ENCODE measurements around the gene UBE2L3. TPM values are rescaled to one million over a fixed set of nuclear protein-coding genes. Genes with fewer than 3 reads are reported as not detected.

UBE2L3 gene
- total and polyA plus RNA-seq, 7 donors = 36.1 to 87.2 (median 50.7) TPM

DNA sequence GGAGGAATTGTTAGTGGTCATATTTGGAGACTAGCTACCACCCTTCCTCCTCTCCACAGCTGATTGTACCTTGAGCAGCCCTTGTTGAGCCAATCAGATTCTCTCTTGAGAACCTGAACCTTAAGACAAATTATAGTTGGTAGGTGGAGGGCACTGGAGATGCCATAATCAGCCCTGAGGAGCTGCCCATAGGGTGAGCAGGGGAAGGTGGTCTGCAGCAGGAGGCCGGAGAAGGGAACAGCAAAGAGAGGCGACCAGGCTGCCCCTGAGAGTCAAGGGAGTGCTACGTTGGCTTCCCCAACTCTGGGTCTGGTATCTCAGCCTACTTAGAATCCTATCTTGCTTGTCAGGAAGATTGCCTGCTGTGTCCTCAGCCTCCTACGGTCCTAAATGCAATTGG, 71.8 kb downstream of the UBE2L3 start:
- H3K9me3 ChIP-seq = no peaks in the 10 kb centered on the region
- WGBS, 2 donors = 87 to 89% methylated on average over 4 of the region's 4 CpGs
- TF ChIP-seq POLR2A (IDR thresholded peaks at IDR 0.05) (no peak), EP300 (IDR thresholded peaks at IDR 0.05) (no peak), POLR2AphosphoS5 (IDR thresholded peaks at IDR 0.05) (no peak)
- TF ChIP-seq, protein P1, sequence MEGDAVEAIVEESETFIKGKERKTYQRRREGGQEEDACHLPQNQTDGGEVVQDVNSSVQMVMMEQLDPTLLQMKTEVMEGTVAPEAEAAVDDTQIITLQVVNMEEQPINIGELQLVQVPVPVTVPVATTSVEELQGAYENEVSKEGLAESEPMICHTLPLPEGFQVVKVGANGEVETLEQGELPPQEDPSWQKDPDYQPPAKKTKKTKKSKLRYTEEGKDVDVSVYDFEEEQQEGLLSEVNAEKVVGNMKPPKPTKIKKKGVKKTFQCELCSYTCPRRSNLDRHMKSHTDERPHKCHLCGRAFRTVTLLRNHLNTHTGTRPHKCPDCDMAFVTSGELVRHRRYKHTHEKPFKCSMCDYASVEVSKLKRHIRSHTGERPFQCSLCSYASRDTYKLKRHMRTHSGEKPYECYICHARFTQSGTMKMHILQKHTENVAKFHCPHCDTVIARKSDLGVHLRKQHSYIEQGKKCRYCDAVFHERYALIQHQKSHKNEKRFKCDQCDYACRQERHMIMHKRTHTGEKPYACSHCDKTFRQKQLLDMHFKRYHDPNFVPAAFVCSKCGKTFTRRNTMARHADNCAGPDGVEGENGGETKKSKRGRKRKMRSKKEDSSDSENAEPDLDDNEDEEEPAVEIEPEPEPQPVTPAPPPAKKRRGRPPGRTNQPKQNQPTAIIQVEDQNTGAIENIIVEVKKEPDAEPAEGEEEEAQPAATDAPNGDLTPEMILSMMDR (IDR thresholded peaks at IDR 0.05) = no peak
- no peak overlapping the region for H3K27ac ChIP-seq
- no peak for DNase-seq
- no peaks in the 10 kb centered on the region for H3K27me3 ChIP-seq
- no peak overlapping the region for H3K4me3 ChIP-seq
- H3K36me3 ChIP-seq = no peaks in the 10 kb centered on the region
- H3K4me1 ChIP-seq = peaks cover 0 to 23% (median 20%) of the 10 kb centered on the region in 4 donors
- intact Hi-C loops (cut with DNase I) = no loop called here

DNA sequence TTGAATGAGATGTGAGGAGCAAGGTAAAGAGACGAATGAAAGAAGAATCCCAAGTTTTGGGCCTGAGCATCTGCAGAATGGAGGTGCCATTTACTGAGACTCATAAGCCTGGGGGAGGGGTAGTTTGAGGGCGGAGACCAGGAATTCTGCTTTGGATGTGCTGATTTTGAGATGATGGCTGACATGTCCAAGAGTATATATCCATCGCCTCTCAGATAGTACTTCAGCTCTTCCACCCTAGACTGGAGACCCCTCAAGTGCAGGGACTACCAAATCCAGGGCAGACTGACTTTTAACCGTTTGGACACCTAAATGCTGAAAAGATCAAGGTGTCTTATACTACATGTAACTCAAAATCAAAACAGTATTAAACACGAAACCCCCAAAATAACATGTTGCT, 73.3 kb downstream of the UBE2L3 start:
- 84 to 89% methylated on average over 5 of the region's 5 CpGs for WGBS, 2 donors
- DNase-seq = no peak
- Histone ChIP-seq H3K27me3 (no peaks in the 10 kb centered on the region), H3K9me3 (no peaks in the 10 kb centered on the region), H3K27ac (no peak overlapping the region), H3K4me1 (peaks cover 0 to 23% (median 20%) of the 10 kb centered on the region in 4 donors), H3K4me3 (no peak overlapping the region), H3K36me3 (no peaks in the 10 kb centered on the region)
- intact Hi-C loops (cut with DNase I) = no loop called here
- TF ChIP-seq POLR2AphosphoS5 (IDR thresholded peaks at IDR 0.05) (no peak), POLR2A (IDR thresholded peaks at IDR 0.05) (no peak), EP300 (IDR thresholded peaks at IDR 0.05) (no peak)
- TF ChIP-seq, protein P1 (IDR thresholded peaks at IDR 0.05) = no peak

DNA sequence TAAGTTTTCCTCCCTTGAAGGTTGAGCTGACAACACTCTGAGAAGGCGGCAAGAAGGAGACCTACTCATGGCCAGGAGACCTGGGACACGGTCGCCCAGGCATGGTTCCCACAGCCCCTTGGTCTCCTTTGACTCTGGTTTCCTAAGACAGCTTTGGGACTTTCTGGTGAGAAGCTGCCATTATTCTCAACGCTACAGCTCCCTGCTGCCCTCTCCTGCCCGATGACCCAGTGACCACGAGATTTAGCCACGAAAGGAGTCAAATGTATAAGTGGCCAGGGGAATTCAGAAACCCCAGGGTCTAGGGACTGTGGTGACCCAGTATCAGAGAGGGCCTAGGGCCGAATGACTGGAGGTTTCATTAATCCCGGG, 73.9 kb downstream of the UBE2L3 start:
- WGBS, 2 donors = 9 to 13% methylated on average over 9 of the region's 9 CpGs
- intact Hi-C loops (cut with DNase I) = no loop called here
- no peak for TF ChIP-seq POLR2A (IDR thresholded peaks at IDR 0.05)

DNA sequence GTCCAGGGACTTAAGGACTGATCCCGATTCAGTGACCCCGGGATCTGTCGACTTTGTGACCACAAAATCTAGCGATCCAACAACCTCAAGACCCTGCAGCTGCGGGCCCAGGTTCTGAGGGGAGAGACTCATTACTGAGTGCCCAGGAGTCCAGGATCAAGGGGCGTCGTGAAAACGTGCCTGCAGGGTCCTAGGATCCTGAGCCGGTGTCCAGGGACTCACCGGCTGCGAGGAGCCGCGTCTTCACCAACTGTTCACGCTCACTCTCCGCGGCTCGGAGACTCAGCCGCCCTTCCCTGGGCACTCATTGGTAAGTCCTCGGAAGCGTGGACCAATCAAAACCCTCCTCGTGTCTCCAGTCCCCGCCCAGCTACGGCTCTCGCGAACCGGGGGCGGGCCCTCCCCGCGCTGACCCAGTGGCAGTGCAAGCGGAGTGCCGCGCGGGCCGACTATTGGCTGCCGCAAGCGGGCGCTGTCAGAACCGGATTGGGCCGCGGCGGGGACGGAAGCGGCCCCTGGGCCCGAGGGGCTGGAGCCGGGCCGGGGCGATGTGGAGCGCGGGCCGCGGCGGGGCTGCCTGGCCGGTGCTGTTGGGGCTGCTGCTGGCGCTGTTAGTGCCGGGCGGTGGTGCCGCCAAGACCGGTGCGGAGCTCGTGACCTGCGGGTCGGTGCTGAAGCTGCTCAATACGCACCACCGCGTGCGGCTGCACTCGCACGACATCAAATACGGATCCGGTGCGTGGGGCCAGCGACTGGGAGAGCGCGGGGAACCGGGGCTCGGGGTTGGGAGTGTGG, 74.5 kb downstream of the UBE2L3 start, which contains the start of gene SDF2L1:
Gene SDF2L1 (plus strand): TSS at position 514 of the 795 bp plus-strand sequence. CDS start 35 bp downstream, at position 549.
- peak within 1 kb of the TSS; percentile 67 to 79 (median 74) for H3K27ac ChIP-seq
- peak in 1 of 2 donors; percentile 9 for TF ChIP-seq POLR2A (IDR thresholded peaks at IDR 0.05)
- TF ChIP-seq, protein P1 (IDR thresholded peaks at IDR 0.05) = no peak
- TF ChIP-seq EP300 (IDR thresholded peaks at IDR 0.05) = no peak
- peak; percentile 3 to 82 (median 69) for TF ChIP-seq POLR2AphosphoS5 (IDR thresholded peaks at IDR 0.05)
- H3K9me3 ChIP-seq = no peaks in the 10 kb centered on the region
- H3K4me3 ChIP-seq = peak within 1 kb of the TSS; percentile 48 to 69 (median 66)
- peaks cover 0 to 30% (median 20%) of the 10 kb centered on the region in 4 donors for H3K4me1 ChIP-seq
- intact Hi-C loops (cut with DNase I) = loop anchor here (2.0 kb wide), 1 partner anchor 73 kb away; no protein-coding TSS in a partner anchor
- WGBS, 2 donors = 0% methylated on average over 76 of the region's 76 CpGs
- H3K36me3 ChIP-seq = no peaks in the 10 kb centered on the region
- no peaks in the 10 kb centered on the region for H3K27me3 ChIP-seq
- peak; percentile 99 for DNase-seq

More for the DNA sequence above, 73.9 kb downstream of the UBE2L3 start:
- H3K9me3 ChIP-seq = no peaks in the 10 kb centered on the region
- no peaks in the 10 kb centered on the region for H3K27me3 ChIP-seq
- H3K36me3 ChIP-seq = no peaks in the 10 kb centered on the region
- DNase-seq = no peak
- H3K27ac ChIP-seq = peak overlapping the region; percentile 57 to 79 (median 64)
- H3K4me1 ChIP-seq = peaks cover 0 to 24% (median 20%) of the 10 kb centered on the region in 4 donors
- peak overlapping the region; percentile 21 to 69 (median 66) for H3K4me3 ChIP-seq

Data from sigmoid colon (tissue), 7 donors.